ENCODE results near the gene SCYGR4. TPM values are rescaled to one million over a fixed set of nuclear protein-coding genes. Genes with fewer than 3 reads are reported as not detected.
A peak's percentile ranks its signal among the peaks of the same experiment; 100 is the strongest.

Gene SCYGR4
- polyA plus RNA-seq, 2 of the 4 experiments (the other 2 are of a cell fraction) = not detected

GRCh38 chr2:227582369-227582768 lies 34.9 kb upstream of the SCYGR4 start:
- TF ChIP-seq EHF (CRISPR knock-in tag; IDR thresholded peaks at IDR 0.05) = no peak
- TF ChIP-seq TFCP2L1 (CRISPR knock-in tag; IDR thresholded peaks at IDR 0.05) = no peak
- TF ChIP-seq NR3C1 (IDR thresholded peaks at IDR 0.05) = no peak
- DNase-seq (ENCODE audit: low read depth in 1 of 2, low spot score in 1 of 2) (no peak), FAIRE-seq (no peak), ATAC-seq (no peak)
- Histone ChIP-seq H3K4me3 (no peak overlapping the region), H3K4me1 (peaks cover 10% of the 10 kb centered on the region), H3K9me3 (peaks cover 15% of the 10 kb centered on the region), H3K4me2 (no peak overlapping the region), H3K27ac (no peak overlapping the region)
- ChIA-PET CTCF (interaction anchor here (0.7 to 1.6 kb wide), 3 partner anchors 11 to 184 kb away, joined by 3 to 7 read pairs (median 4); no protein-coding TSS in a partner anchor), POLR2A (no interaction called here)

- no peak overlapping the region for H3K4me3 ChIP-seq
- peaks cover 8% of the 10 kb centered on the region; the same call in 2 of the 3 replicates for H3K9me3 ChIP-seq
- H3K27ac ChIP-seq = no peak overlapping the region
- ATAC-seq (no peak; a peak in 1 of 6 replicates), DNase-seq (ENCODE audit: low read depth in 1 of 2, low spot score in 1 of 2) (no peak), FAIRE-seq (no peak)
- 91% methylated on average over 1 of the region's 1 CpG for WGBS (ENCODE audit: missing lambda C conversion rate)
- peaks cover 3% of the 10 kb centered on the region for H3K4me1 ChIP-seq
- POLR2A ChIA-PET = no interaction called here
- no peak overlapping the region for H3K4me2 ChIP-seq
- CTCF ChIA-PET = interaction anchor here (0.8 to 1.2 kb wide), 2 partner anchors 11 to 13 kb away, joined by 3 to 4 read pairs; no protein-coding TSS in a partner anchor
- TF ChIP-seq RFX5 (IDR thresholded peaks at IDR 0.05) (no peak), FOSL2 (IDR thresholded peaks at IDR 0.05) (no peak), FOSL2 (CRISPR knock-in tag; IDR thresholded peaks at IDR 0.05) (no peak), JUNB (IDR thresholded peaks at IDR 0.05) (no peak), SMC3 (IDR thresholded peaks at IDR 0.05) (no peak), CBX2 (IDR thresholded peaks at IDR 0.05; ENCODE audit: borderline replicate concordance, low read depth) (no peak), PBX3 (IDR thresholded peaks at IDR 0.05) (no peak), RAD21 (conservative IDR thresholded peaks at IDR 0.05 in 1 of 2, IDR thresholded peaks at IDR 0.05 in 1 of 2) (no peak), MYC (IDR thresholded peaks at IDR 0.05; ENCODE audit: borderline replicate concordance, low read length) (no peak), ELK1 (IDR thresholded peaks at IDR 0.05; ENCODE audit: low read depth, low read length) (no peak), TFCP2L1 (CRISPR knock-in tag; IDR thresholded peaks at IDR 0.05) (no peak), CEBPB (IDR thresholded peaks at IDR 0.05) (no peak), ZC3H11A (IDR thresholded peaks at IDR 0.05) (no peak), BHLHE40 (IDR thresholded peaks at IDR 0.05; ENCODE audit: low read depth, low read length) (no peak)
Observed at GRCh38 chr2:227592694-227593387, 24.5 kb upstream of the SCYGR4 start.

- ATAC-seq = peak; percentile 42 to 58; a peak in 3 of 6 replicates
- Histone ChIP-seq H3K27ac (no peak overlapping the region), H3K4me1 (peaks cover 6% of the 10 kb centered on the region), H3K4me2 (no peak overlapping the region), H3K4me3 (no peak overlapping the region), H3K9me3 (no peaks in the 10 kb centered on the region)
- no peak for TF ChIP-seq SMC3 (IDR thresholded peaks at IDR 0.05)
- no peak for TF ChIP-seq CEBPB (IDR thresholded peaks at IDR 0.05)
- no peak for TF ChIP-seq ESRRA (IDR thresholded peaks at IDR 0.05; ENCODE audit: borderline replicate concordance, low read length)
- no peak for TF ChIP-seq EHF (CRISPR knock-in tag; IDR thresholded peaks at IDR 0.05)
- TF ChIP-seq EHMT2 (IDR thresholded peaks at IDR 0.05; ENCODE audit: low read depth) = no peak
- TF ChIP-seq RFX5 (IDR thresholded peaks at IDR 0.05) = no peak
- no peak for TF ChIP-seq ZFP36 (IDR thresholded peaks at IDR 0.05; ENCODE audit: borderline replicate concordance, partially characterized antibody)
- no peak for TF ChIP-seq JUNB (IDR thresholded peaks at IDR 0.05)
- TF ChIP-seq MAFK (IDR thresholded peaks at IDR 0.05; ENCODE audit: partially characterized antibody) = no peak
- no peak for TF ChIP-seq NR3C1 (IDR thresholded peaks at IDR 0.05)
- TF ChIP-seq RNF2 (IDR thresholded peaks at IDR 0.05; ENCODE audit: borderline replicate concordance, low read depth) = no peak
- TF ChIP-seq RAD21 (conservative IDR thresholded peaks at IDR 0.05 in 1 of 2, IDR thresholded peaks at IDR 0.05 in 1 of 2) = no peak
- no peak for TF ChIP-seq MYC (IDR thresholded peaks at IDR 0.05; ENCODE audit: borderline replicate concordance, low read length)
- TF ChIP-seq REST (IDR thresholded peaks at IDR 0.05) = no peak
- TF ChIP-seq HOXA7 (CRISPR knock-in tag; IDR thresholded peaks at IDR 0.05) = no peak
- no peak for TF ChIP-seq E2F6 (IDR thresholded peaks at IDR 0.05; ENCODE audit: borderline replicate concordance, low read depth)
- POLR2A ChIA-PET = no interaction called here
- CTCF ChIA-PET = no interaction called here
- DNase-seq (ENCODE audit: low read depth in 1 of 2, low spot score in 1 of 2) = no peak
- FAIRE-seq = no peak
- 58% methylated on average over 4 of the region's 4 CpGs for WGBS (ENCODE audit: missing lambda C conversion rate)
Observed at GRCh38 chr2:227595797-227596196, 21.5 kb upstream of the SCYGR4 start.
